ENCODE data around the gene EME2.
"Not testable (repeated sequence)": the region's sequence is repeated elsewhere in the genome, so short reads cannot be mapped to it uniquely, and the experiment has no call there.

Gene EME2

DNA sequence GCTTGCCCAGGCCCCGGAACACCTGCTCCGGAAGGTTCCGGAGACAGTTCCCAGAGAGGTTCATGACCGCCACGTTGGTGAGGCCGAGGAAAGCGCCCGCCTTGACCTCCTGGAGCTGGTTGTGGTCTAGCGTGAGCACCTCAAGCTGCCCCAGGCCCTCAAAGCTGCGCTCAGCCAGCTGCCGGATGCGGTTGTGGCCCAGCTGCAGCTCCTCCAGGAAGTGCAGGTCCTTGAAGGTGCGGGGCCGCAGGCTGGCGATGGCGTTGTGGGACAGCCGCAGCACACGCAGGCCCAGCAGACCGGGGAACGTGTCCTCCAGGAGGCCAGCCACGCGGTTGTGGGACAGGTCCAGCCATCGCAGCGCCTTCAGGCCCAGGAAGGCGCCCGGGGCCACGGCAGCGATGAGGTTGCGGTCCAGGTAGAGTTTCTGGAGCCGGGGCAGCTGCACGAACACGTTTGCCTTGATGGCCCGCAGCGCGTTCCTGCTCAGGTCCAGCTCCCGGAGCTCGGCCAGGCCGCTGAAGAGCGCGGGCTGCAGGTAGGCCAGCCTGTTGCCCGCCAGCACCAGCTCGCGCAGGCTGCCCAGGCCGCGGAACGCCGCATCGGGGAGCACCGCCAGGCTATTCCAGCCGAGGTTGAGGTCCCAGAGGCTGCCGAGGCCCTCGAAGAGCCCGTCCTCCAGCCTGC is 18.8 kb downstream of the EME2 start:
- DNase-seq (ENCODE audit: low spot score) = no peak

DNA sequence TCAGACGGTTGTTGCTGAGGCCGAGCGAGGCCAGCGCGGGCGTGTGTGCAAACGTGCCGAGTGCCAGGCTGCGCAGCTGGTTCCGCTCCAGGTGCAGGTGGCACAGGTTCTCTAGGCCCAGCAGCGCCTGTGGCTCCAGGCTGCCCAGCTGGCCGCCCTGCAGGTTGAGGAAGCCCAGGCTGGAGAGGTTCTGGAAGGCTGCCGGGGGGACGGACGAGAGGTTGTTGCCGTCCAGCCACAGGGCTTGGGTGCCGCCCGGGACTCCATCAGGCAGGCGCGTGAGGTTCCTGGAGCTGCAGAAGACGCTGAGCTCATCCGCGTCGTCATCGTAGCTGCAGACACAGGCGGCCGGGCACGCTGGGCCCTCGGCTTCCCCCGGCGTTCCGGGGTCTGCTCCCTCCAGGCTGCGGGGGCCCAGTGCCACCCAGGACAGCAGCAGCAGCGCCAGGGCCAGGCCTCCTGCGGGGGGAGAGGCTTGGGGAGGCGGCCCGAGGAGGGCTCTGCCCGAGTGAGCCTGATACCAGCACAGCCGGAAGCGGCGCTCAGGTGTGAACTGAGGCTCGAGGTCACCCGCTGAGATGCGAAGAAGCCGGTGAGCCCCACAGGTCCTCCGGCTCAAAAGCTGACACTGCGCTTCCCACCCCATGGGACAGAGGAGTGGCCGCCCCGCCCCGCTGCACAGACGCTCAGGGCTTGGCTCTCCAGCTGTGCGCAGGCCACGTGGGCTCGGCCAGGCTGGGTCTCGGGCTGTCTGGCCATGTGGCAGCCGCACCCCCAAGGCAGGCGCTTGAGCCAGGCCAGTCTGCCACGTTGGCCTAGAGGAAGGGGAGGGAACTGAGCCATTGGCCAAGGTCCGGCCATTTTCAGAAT is 19.6 kb downstream of the EME2 start:
- no peak for DNase-seq (ENCODE audit: low spot score)

DNA sequence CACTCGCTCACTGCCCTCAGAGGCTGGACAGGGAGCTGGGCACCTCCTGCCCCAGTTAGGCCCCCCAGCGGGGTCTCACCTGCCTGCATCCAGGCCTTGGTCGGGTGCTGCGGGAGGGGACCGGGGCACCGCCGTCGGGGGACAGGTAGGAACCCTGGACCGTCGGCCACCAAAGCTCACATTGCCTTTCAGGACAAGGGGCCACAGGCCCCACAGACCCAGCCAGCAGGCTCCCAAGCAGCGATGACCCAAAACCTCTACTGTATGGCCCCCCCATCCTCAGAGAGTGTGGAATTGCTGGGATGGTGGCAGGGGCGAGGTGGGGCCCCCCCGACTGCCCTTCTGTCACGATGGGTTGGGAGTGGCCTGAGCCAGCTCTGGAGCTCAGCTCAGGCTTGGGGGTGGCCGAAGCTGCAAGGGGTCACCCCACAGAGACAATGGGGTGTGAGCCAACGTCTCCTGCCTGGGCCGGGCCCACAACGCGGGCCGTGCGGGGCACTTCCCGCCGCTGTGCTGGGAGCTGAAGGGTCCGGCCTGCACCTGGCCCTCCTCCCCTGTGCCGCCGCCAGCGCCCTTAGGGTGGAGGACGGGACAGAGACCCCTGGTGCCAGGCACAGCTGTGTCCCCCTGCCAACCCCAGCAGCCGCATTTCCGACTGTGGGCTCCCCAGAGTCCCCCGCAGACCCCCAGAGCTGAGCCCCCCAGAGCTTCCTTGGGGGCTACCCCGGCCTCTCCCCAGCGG is 20.4 kb downstream of the EME2 start:
- no peak for DNase-seq (ENCODE audit: low spot score)

DNA sequence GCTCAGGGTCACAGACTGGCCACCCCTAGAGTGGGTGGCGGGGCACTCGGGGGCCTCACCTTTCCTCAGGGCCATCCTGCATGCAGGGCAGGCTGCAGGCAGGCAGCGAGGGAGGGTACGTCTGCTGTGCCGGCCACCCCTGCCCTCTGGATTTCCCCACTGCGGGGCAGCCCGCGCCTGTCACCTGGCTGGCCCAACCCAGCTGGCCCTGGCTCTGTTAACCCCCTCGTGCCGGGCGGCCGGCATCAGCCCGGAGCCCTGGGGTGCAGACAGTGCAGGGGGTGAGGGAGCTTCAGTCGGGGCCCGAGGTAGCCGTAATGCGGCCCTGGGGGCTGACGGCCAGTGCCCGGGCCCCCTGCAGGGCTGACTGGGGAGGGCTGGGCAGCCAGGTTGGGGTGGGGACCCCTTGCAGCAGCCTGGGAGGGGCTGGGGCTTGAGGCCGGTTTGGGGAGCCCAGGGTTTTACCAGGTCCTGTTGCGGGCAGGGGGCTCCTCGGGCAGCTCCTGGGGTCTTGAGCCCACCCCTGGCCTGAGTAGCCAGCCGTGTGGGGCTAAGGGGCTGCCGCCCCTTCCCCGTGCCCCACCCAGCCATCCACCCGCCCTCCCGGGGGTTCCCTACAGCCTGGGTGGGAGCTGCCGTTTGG is 21.1 kb downstream of the EME2 start, which contains the start of gene IGFALS:
IGFALS (minus strand) TSS at position 128 of the 643 bp plus-strand sequence; CDS start at position 75, 53 bp downstream.
- no peak for DNase-seq (ENCODE audit: low spot score)

- DNase-seq (ENCODE audit: low spot score) = no peak
These were observed 21.7 kb downstream of the EME2 start for GRCh38 chr16:1794221-1794871.

DNA sequence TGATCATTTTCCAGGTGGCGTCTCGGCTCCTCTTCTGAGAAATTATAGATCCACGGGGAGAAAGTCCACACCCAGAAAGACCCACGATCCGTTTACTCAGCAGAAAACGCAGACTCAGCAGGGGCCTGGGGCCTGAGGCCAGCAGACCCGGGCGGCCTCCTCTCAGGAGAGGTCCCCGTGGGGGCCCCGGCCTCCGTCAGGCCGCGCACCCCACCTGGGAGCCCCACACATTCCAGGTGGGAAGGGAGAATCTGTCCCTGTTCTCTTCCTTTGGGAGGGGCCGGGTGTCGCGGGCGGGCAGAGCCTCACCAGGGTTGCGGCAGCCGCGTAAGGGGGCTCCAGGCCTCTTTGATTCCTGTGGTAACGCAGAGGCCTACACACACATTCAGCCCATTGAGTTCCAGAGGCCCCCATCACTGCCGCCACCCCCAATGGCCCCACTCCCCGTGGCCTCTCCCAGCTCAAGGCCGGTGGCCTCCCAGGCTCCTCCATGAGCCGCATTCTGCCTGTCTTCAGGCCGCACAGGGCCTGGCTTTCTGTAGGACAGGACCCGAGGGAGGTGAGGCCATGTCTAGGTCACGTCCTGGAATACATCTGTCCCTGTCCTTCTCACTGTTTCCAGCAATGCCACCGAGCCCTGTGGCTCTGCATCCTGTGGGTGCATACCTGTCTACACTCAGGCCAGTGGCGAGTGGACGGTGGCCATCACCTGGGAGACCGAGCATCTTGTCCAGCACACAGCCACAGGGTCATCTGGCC is 22.5 kb downstream of the EME2 start:
- no peak for DNase-seq (ENCODE audit: low spot score)

GRCh38 chr16:1799263-1799662 is 26.7 kb downstream of the EME2 start:
- DNase-seq (ENCODE audit: low spot score) = not testable (repeated sequence)

- DNase-seq (ENCODE audit: low spot score) = no peak
These were observed 28.1 kb downstream of the EME2 start for GRCh38 chr16:1800701-1801100.

GRCh38 chr16:1807626-1808025 is 35.0 kb downstream of the EME2 start:
- no peak for DNase-seq (ENCODE audit: low spot score)

DNA sequence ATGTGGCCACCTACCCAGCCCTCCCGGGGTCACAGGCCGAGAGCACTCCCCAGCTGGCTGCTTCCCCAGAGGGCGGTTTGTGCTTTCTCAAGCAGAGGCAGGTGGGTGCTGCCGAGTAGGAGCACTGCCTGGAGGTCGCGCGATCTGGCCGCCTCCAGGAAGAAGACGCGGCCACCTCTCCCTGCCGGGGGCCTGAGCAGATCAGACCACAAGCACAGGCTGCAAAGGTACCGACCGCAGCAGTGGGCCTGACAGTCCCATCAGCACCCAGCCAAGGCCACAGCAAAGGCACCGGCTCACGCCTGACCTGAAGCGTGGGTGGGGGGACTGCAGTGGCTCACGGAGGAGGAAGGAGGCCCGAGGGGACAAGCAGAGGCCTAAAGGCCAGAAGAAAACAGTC is 36.1 kb downstream of the EME2 start:
- DNase-seq (ENCODE audit: low spot score) = no peak

DNA sequence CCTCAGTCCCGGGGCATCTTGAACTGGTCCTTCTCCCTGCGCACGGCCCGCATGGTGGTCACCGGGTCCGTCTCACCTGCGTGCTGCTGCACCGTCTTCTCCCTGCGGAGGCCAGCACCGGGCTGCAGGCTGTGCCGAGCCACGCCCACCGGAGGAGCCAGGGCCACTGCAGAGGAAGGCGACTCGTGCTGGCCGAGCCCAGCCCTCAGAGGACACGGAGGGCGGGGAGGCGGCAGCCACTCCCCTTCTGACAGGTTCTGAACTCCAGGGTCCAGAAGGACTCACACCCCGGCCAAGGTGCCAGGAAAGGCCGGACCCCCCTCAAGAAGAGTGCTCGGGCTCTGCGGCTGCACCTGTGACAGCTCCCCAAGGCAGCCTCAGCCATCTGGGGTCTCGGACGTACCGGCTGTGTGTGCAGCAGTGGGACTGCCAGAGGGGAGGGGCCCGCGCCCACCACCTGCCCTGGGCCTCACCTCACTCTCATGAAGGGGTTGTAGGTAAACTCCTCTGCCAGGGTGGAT is 36.7 kb downstream of the EME2 start:
- DNase-seq (ENCODE audit: low spot score) = no peak

- DNase-seq (ENCODE audit: low spot score) = no peak
These were observed 37.5 kb downstream of the EME2 start for GRCh38 chr16:1810106-1810505.

DNA sequence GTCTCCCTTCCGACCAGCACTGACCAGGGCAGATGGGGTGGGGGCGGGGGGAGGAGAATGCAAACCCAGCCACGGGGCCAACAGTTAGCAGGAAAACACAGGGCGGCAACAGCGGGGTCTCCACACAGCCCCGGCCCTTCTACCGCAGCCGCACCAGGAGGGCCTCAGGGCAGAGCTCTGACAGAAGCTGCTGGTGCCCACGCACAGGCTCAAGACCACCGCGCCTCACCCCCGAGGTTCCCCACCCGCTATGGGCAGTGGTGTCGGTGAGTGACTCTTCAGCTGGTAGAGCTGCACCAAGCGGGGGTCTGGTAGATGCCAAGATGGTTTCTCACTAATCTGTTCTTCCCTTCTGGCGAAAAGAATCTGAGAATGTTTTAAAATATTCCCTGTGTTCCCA is 37.9 kb downstream of the EME2 start:
- no peak for DNase-seq (ENCODE audit: low spot score)

DNA sequence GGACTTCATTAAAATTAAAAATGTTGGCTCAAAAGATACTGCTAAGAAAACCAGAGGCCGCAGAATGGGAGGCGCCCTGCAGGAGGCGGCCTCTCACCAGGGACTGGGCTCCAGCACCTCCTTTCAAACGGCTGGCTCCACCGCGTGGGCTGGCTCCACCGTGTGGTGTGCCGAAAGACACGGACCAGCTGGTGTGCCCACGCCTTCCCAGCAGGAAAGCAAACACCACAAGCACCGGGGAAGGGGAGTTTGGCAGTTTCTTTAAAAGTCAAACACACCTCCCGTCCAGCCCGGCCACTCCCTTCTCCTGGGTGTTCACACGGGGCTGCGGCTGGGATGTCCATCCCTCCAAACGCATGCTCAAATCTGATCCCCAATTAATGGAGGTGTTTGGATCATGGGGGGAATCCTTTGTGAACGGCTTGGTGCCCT is 40.1 kb downstream of the EME2 start:
- DNase-seq (ENCODE audit: low spot score) = no peak

DNA sequence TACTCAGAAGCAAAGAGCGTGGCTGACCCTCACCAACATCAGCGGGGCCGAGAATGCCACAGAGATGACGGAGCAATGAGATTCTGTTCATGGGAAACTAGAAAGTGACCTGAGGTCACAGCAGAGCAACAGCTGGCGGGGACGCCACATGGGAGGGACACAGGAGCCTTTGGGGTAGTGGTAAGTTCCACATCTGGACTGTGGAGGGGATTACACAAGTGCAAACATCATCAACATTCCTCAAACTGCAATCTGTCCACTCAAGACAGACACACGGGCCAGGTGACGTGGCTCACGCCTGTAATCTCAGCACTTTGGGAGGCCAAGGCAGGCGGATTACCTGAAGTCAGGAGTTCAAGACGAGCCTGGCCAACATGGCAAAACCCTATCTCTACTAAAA is 42.9 kb downstream of the EME2 start:
- no peak for DNase-seq (ENCODE audit: low spot score)

GRCh38 chr16:1816396-1817275 is 44.0 kb downstream of the EME2 start:
- DNase-seq (ENCODE audit: low spot score) = no peak

- DNase-seq (ENCODE audit: low spot score) = no peak
These were observed 44.6 kb downstream of the EME2 start for GRCh38 chr16:1817276-1817589.

- no peak for DNase-seq (ENCODE audit: low spot score)
These were observed 45.1 kb downstream of the EME2 start for GRCh38 chr16:1817716-1818115.

DNA sequence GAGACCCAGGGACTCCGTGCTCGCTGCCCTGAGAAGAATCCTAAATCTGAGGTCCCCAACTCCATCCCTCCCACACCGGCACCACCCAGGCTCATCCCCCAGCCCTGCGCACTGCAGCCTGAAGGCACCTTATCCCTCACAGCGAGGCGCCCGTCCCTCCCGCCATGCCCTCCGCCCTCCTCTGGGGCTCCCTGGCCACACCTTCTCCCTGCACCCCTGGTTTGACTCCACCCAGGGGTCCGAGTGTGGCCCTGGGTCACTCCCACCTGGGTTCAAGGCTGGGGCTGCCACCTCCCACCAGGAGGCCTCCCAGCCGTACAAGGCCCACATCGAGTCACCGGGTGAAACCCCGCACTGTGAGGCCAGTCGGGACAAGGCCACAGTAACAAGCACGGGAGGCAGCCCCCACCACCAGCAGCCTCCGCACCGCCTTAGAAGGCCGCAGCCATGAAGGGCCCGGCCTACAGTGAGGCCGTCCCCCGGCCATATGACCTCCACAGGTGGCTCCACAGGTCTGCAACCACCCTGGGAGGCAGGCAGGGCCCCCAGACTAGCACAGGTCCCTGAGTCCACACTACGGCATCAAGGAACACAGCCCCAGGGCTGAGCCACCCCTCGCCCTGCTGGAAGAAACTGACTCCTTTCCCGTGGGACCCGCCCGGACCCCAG is 45.7 kb downstream of the EME2 start:
- no peak for DNase-seq (ENCODE audit: low spot score)
